ENCODE measurements around the gene WSCD1. TPM values are rescaled to one million over a fixed set of nuclear protein-coding genes. Genes with fewer than 3 reads are reported as not detected.

WSCD1 gene
- total and polyA plus RNA-seq, 3 donors from 2014 or later, result 11.6 to 33.8 (median 12.9) TPM

GRCh38 chr17:6099492-6099891 lies 29.3 kb downstream of the WSCD1 start:
- Histone ChIP-seq H3K4me1 (no peaks in the 10 kb centered on the region), H3K9me3 (no peaks in the 10 kb centered on the region), H3K36me3 (ENCODE audit: low read depth, missing control alignments) (no peaks in the 10 kb centered on the region), H3K27me3 (no peaks in the 10 kb centered on the region), H3K27ac (no peak overlapping the region), H3K4me3 (no peak overlapping the region)
- WGBS, 2 donors, result 85 to 89% methylated on average over 8 of the region's 8 CpGs
- TF ChIP-seq CTCF (IDR thresholded peaks at IDR 0.05), result no peak
- TF ChIP-seq POLR2A (IDR thresholded peaks at IDR 0.05), result no peak
- no peak for DNase-seq
- intact Hi-C loops (cut with DNase I; ENCODE audit: low total_unique reads), result no loop called here

GRCh38 chr17:6100146-6100545 lies 30.0 kb downstream of the WSCD1 start:
- H3K27me3 ChIP-seq, result no peaks in the 10 kb centered on the region
- H3K4me3 ChIP-seq, result no peak overlapping the region
- no peak for TF ChIP-seq POLR2A (IDR thresholded peaks at IDR 0.05)
- no peaks in the 10 kb centered on the region for H3K4me1 ChIP-seq
- 90 to 92% methylated on average over 6 to 9 of the region's 9 CpGs for WGBS, 2 donors
- no peak overlapping the region for H3K27ac ChIP-seq
- H3K36me3 ChIP-seq (ENCODE audit: low read depth, missing control alignments), result no peaks in the 10 kb centered on the region
- intact Hi-C loops (cut with DNase I; ENCODE audit: low total_unique reads), result no loop called here
- no peaks in the 10 kb centered on the region for H3K9me3 ChIP-seq
- DNase-seq, result no peak

GRCh38 chr17:6100891-6101500 lies 30.8 kb downstream of the WSCD1 start:
- DNase-seq, result no peak
- 78 to 92% methylated on average over 7 of the region's 7 CpGs for WGBS, 2 donors
- Histone ChIP-seq H3K9me3 (no peaks in the 10 kb centered on the region), H3K27me3 (no peaks in the 10 kb centered on the region), H3K27ac (no peak overlapping the region), H3K4me1 (no peaks in the 10 kb centered on the region), H3K36me3 (ENCODE audit: low read depth, missing control alignments) (no peaks in the 10 kb centered on the region), H3K4me3 (no peak overlapping the region)
- intact Hi-C loops (cut with DNase I; ENCODE audit: low total_unique reads), result no loop called here
- TF ChIP-seq POLR2A (IDR thresholded peaks at IDR 0.05), result no peak

GRCh38 chr17:6101706-6102105 lies 31.5 kb downstream of the WSCD1 start:
- TF ChIP-seq CTCF (IDR thresholded peaks at IDR 0.05) (no peak), POLR2A (IDR thresholded peaks at IDR 0.05) (no peak)
- 59 to 62% methylated on average over 10 of the region's 10 CpGs for WGBS, 2 donors
- Histone ChIP-seq H3K27ac (no peak overlapping the region), H3K27me3 (no peaks in the 10 kb centered on the region), H3K4me3 (no peak overlapping the region), H3K9me3 (no peaks in the 10 kb centered on the region), H3K4me1 (no peaks in the 10 kb centered on the region), H3K36me3 (ENCODE audit: low read depth, missing control alignments) (no peaks in the 10 kb centered on the region)
- DNase-seq, result no peak
- intact Hi-C loops (cut with DNase I; ENCODE audit: low total_unique reads), result no loop called here

- H3K36me3 ChIP-seq (ENCODE audit: low read depth, missing control alignments), result no peaks in the 10 kb centered on the region
- intact Hi-C loops (cut with DNase I; ENCODE audit: low total_unique reads), result no loop called here
- DNase-seq, result no peak
- 57 to 61% methylated on average over 3 of the region's 3 CpGs for WGBS, 2 donors
- H3K9me3 ChIP-seq, result no peaks in the 10 kb centered on the region
- H3K27me3 ChIP-seq, result no peaks in the 10 kb centered on the region
- H3K27ac ChIP-seq, result no peak overlapping the region
- no peak for TF ChIP-seq CTCF (IDR thresholded peaks at IDR 0.05)
- TF ChIP-seq POLR2A (IDR thresholded peaks at IDR 0.05), result no peak
- H3K4me3 ChIP-seq, result no peak overlapping the region
- H3K4me1 ChIP-seq, result no peaks in the 10 kb centered on the region
Observed at GRCh38 chr17:6102615-6103014, 32.4 kb downstream of the WSCD1 start.

All from testis (tissue), 3 donors.